ENCODE data around the gene EIF4A3. TPM values are rescaled to one million over a fixed set of nuclear protein-coding genes. Genes with fewer than 3 reads are reported as not detected.

The EIF4A3 gene
- total RNA-seq, 3 donors from 2014 or later (not counting 1 experiment from before 2014, with no cell fraction given): 86.2 to 88.6 (median 88.0) TPM

DNA sequence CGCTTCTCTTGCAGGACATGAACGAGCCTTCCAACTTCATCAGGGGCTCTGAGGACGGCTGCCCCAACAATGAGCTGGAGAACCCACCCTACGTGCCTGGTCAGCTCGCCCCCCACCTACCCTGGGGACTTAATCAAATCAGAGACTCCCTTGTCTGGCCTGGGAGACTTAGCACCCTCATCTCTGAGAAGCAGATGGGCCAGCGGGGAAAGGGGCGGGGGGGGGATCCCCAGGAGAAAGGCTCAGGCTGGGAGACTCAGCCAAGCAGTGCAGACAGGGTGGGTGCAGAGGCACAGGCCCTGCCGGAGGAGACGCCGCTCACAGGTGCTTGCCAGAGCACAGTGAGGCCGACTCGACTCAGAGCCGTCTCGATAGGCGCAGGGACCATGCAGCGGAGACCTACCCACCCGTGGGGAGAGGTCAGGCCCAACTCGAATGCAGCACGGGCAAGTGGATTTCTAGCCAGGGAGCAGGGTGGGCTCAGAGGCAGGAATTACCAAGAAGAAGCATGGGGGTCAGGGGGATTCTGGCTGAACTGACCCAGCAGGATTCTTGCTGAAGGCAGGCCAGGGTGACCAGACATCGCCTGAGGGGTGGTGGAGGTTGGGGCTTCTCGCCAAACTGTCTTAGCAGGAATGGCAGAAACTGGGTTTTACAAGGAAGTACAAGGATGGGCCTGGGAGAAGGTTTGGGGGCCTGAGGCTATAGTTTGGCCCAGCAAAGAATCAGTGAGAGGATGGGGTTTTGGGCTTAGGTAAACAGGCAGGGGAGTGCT lies 35.8 kb downstream of the EIF4A3 start:
- Histone ChIP-seq H3K27ac (ENCODE audit: low read length) (no peak overlapping the region), H3K4me1 (ENCODE audit: control insufficient read depth, insufficient read depth, low read length) (no peaks in the 10 kb centered on the region), H3K9me3 (ENCODE audit: control insufficient read depth, insufficient read depth, low read length) (no peaks in the 10 kb centered on the region), H3K4me3 (ENCODE audit: low read length) (no peak overlapping the region), H3K36me3 (ENCODE audit: control insufficient read depth, insufficient read depth, low read length) (no peaks in the 10 kb centered on the region), H3K27me3 (ENCODE audit: control insufficient read depth, insufficient read depth, low read length) (no peaks in the 10 kb centered on the region)
- no peaks in the 10 kb centered on the region for H3K36me3 Mint-ChIP-seq
- intact Hi-C loops (cut with micrococcal nuclease): no loop called here
- H3K4me1 Mint-ChIP-seq: no peaks in the 10 kb centered on the region
- no peak overlapping the region for H3K27ac Mint-ChIP-seq
- no peak for ATAC-seq
- no peak overlapping the region for H3K4me3 Mint-ChIP-seq
- DNase-seq: no peak
- H3K27me3 Mint-ChIP-seq (ENCODE audit: low read depth in 2 of 2): no peaks in the 10 kb centered on the region
- WGBS (ENCODE audit: insufficient coverage): 93% methylated on average over 21 of the region's 21 CpGs
- peaks cover 0 to 3% of the 10 kb centered on the region in 2 donors for H3K9me3 Mint-ChIP-seq
- TF ChIP-seq, protein P1, sequence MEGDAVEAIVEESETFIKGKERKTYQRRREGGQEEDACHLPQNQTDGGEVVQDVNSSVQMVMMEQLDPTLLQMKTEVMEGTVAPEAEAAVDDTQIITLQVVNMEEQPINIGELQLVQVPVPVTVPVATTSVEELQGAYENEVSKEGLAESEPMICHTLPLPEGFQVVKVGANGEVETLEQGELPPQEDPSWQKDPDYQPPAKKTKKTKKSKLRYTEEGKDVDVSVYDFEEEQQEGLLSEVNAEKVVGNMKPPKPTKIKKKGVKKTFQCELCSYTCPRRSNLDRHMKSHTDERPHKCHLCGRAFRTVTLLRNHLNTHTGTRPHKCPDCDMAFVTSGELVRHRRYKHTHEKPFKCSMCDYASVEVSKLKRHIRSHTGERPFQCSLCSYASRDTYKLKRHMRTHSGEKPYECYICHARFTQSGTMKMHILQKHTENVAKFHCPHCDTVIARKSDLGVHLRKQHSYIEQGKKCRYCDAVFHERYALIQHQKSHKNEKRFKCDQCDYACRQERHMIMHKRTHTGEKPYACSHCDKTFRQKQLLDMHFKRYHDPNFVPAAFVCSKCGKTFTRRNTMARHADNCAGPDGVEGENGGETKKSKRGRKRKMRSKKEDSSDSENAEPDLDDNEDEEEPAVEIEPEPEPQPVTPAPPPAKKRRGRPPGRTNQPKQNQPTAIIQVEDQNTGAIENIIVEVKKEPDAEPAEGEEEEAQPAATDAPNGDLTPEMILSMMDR (IDR thresholded peaks at IDR 0.05): no peak

- Mint-ChIP-seq H3K4me1 (no peaks in the 10 kb centered on the region), H3K27ac (no peak overlapping the region), H3K27me3 (ENCODE audit: low read depth in 2 of 2) (no peaks in the 10 kb centered on the region), H3K36me3 (no peaks in the 10 kb centered on the region), H3K9me3 (peaks cover 0 to 3% of the 10 kb centered on the region in 2 donors), H3K4me3 (no peak overlapping the region)
- H3K27ac ChIP-seq (ENCODE audit: low read length): no peak overlapping the region
- H3K9me3 ChIP-seq (ENCODE audit: control insufficient read depth, insufficient read depth, low read length): no peaks in the 10 kb centered on the region
- no peak for DNase-seq
- no peak for ATAC-seq
- WGBS (ENCODE audit: insufficient coverage): 84% methylated on average over 9 of the region's 9 CpGs
- no peak overlapping the region for H3K4me3 ChIP-seq (ENCODE audit: low read length)
- no peaks in the 10 kb centered on the region for H3K36me3 ChIP-seq (ENCODE audit: control insufficient read depth, insufficient read depth, low read length)
- intact Hi-C loops (cut with micrococcal nuclease): no loop called here
- TF ChIP-seq, protein P1 (IDR thresholded peaks at IDR 0.05): no peak
- no peaks in the 10 kb centered on the region for H3K27me3 ChIP-seq (ENCODE audit: control insufficient read depth, insufficient read depth, low read length)
- H3K4me1 ChIP-seq (ENCODE audit: control insufficient read depth, insufficient read depth, low read length): no peaks in the 10 kb centered on the region
Measured at GRCh38 chr17:80110447-80110812, 36.5 kb downstream of the EIF4A3 start.

- Histone ChIP-seq H3K27ac (ENCODE audit: low read length) (no peak overlapping the region), H3K4me3 (ENCODE audit: low read length) (no peak overlapping the region), H3K9me3 (ENCODE audit: control insufficient read depth, insufficient read depth, low read length) (no peaks in the 10 kb centered on the region), H3K27me3 (ENCODE audit: control insufficient read depth, insufficient read depth, low read length) (no peaks in the 10 kb centered on the region), H3K36me3 (ENCODE audit: control insufficient read depth, insufficient read depth, low read length) (no peaks in the 10 kb centered on the region), H3K4me1 (ENCODE audit: control insufficient read depth, insufficient read depth, low read length) (no peaks in the 10 kb centered on the region)
- intact Hi-C loops (cut with micrococcal nuclease): no loop called here
- WGBS (ENCODE audit: insufficient coverage): 94% methylated on average over 30 of the region's 30 CpGs
- no peaks in the 10 kb centered on the region for H3K27me3 Mint-ChIP-seq (ENCODE audit: low read depth in 2 of 2)
- H3K36me3 Mint-ChIP-seq: no peaks in the 10 kb centered on the region
- TF ChIP-seq, protein P1 (IDR thresholded peaks at IDR 0.05): no peak
- H3K27ac Mint-ChIP-seq: no peak overlapping the region
- H3K4me3 Mint-ChIP-seq: no peak overlapping the region
- DNase-seq: no peak
- H3K9me3 Mint-ChIP-seq: no peaks in the 10 kb centered on the region
- no peaks in the 10 kb centered on the region for H3K4me1 Mint-ChIP-seq
- no peak for ATAC-seq
Measured at GRCh38 chr17:80109713-80110446, 37.0 kb downstream of the EIF4A3 start.
